ENCODE results near the gene GPLD1.
"Not testable (repeated sequence)": the region's sequence is repeated elsewhere in the genome, so short reads cannot be mapped to it uniquely, and the experiment has no call there.

Gene GPLD1

DNA sequence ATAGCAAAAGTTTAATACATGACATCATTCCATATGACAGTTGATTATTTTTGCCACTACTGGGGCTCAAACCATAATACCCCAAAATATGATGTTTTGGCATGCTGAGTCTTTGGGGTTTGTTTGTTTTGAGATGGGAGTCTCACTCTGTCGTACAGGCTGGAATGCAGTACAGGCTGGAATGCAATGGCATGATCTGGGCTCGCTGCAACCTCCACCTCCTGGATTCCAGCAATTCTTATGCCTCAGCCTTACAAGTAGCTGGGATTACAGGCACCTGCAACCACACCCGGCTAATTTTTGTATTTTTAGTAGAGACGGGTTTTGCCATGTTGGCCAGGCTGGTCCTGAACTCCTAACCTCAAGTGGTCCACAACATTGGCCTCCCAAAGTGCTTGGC is 87.9 kb downstream of the GPLD1 start:
- no peaks in the 10 kb centered on the region for H3K9me3 Mint-ChIP-seq
- H3K36me3 Mint-ChIP-seq (ENCODE audit: low read depth) = peaks cover 23% of the 10 kb centered on the region
- H3K27me3 Mint-ChIP-seq = peaks cover 17% of the 10 kb centered on the region
- intact Hi-C loops (cut with micrococcal nuclease) = no loop called here
- H3K4me3 Mint-ChIP-seq = no peak overlapping the region
- H3K4me1 Mint-ChIP-seq (ENCODE audit: low read depth) = peaks cover 16% of the 10 kb centered on the region
- H3K27ac Mint-ChIP-seq = no peak overlapping the region

DNA sequence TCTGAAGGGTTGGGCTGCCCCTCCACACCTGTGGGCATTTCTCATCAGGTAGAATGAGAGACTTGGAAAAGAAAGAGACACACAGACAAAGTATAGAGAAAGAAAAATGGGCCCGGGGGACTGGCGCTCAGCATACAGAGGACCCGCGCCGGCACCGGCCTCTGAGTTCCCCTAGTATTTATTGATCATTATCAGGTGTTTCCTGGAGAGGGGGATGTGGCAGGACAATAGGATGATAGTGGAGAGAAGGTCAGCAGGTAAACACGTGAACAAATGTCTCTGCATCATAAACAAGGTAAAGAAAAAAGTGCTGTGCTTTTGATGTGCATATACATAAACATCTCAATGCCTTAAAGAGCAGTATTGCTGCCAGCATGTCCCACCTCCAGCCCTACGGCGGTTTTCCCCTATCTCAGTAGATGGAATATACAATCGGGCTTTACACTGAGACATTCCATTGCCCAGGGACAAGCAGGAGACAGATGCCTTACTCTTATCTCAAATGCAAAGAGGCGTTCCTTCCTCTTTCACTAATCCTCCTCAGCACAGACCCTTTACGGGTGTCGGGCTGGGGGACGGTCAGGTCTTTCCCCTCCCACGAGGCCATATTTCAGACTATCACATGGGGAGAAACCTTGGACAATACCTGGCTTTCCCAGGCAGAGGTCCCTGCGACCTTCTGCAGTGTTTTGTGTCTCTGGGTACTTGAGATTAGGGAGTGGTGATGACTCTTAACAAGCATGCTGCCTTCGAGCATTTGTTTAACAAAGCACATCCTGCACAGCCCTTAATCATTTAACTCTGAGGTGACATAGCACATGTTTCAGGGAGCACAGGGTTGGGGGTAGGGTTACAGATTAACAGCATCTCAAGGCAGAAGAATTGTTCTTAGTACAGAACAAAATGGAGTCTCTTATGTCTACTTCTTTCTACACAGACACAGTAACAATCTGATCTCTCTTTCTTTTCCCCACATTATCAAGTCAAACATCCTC is 89.0 kb downstream of the GPLD1 start:
- intact Hi-C loops (cut with micrococcal nuclease); H3K27ac Mint-ChIP-seq; H3K9me3 Mint-ChIP-seq; H3K4me3 Mint-ChIP-seq: not testable (repeated sequence)
- peaks cover 18% of the 10 kb centered on the region for H3K4me1 Mint-ChIP-seq (ENCODE audit: low read depth)
- peaks cover 17% of the 10 kb centered on the region for H3K27me3 Mint-ChIP-seq
- H3K36me3 Mint-ChIP-seq (ENCODE audit: low read depth) = peaks cover 12% of the 10 kb centered on the region

DNA sequence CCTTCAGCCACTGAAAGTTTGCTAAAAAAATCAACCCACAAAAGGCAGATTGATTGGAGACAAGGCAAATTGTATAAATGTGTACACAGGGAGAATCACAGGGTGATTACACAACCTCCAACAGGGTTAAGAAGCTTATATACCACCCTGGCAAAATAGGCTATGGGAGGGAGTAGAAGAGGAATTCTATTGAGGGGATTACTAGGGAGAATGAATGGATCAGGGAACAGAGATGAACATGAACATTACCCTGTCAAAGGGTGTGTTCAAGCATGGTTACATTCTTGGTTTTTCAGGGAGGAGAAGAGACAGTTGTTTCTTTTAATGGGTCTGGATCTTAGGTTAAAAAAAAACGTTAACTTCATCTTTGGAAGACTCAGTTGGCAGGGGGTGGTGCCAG is 91.7 kb downstream of the GPLD1 start:
- Mint-ChIP-seq H3K9me3 (no peaks in the 10 kb centered on the region), H3K4me1 (ENCODE audit: low read depth) (peaks cover 21% of the 10 kb centered on the region), H3K4me3 (no peak overlapping the region), H3K36me3 (ENCODE audit: low read depth) (no peaks in the 10 kb centered on the region), H3K27me3 (peaks cover 17% of the 10 kb centered on the region), H3K27ac (no peak overlapping the region)
- intact Hi-C loops (cut with micrococcal nuclease) = no loop called here

DNA sequence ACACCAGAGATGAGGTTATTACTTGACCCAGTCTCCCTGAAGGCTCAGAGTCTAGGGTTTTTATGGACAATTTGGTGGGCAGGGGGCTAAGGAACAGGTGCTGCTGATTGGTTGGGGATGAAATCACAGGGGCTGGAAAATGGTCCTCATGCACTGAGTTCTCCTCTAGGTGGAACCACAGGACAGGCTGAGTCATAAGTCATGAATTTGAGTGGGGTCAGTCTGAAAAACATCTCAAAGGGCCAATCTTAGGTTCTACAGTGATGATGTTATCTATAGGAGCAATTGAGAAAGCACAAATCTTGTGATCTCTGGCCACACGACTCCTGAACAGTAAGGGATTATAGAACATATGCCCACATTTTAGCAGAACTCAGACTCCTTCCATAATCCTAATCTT is 92.6 kb downstream of the GPLD1 start:
- Mint-ChIP-seq H3K27me3 (peaks cover 17% of the 10 kb centered on the region), H3K4me1 (ENCODE audit: low read depth) (peaks cover 21% of the 10 kb centered on the region), H3K9me3 (no peaks in the 10 kb centered on the region), H3K4me3 (no peak overlapping the region), H3K36me3 (ENCODE audit: low read depth) (no peaks in the 10 kb centered on the region), H3K27ac (no peak overlapping the region)
- intact Hi-C loops (cut with micrococcal nuclease) = no loop called here

DNA sequence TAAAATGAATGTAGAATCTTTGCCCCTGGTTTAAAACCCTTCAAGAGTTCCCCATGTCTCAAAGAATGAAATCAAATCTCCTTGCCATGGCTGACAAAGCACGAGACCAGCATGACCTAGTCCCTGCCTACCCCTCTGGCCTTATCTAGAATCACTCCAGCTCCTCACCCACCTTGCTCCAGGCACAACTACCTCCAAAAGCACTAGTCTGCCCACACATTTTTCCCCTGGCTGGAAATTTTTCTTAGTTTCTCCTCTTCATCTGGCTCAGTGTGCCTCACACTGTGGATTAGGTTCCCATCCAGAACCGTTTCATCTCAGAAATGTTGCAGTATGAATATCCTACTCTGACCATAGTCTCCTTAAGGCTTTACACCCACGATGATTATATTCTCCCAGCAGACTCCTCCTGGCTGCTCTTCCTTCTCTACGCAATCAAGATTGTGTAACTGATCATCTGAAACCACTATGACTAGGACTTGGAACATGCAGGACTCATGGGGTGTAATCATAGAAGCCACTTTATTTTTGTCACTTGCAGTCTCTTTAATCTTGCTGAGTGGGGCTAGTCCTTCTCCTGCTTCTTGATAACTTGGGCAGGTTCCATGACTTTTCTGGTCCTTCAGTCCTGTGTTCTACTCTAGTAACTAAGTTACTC is 94.5 kb downstream of the GPLD1 start:
- Mint-ChIP-seq H3K9me3 (no peaks in the 10 kb centered on the region), H3K4me1 (ENCODE audit: low read depth) (peaks cover 13% of the 10 kb centered on the region), H3K27ac (peak overlapping the region; percentile 27), H3K4me3 (no peak overlapping the region), H3K27me3 (peaks cover 7% of the 10 kb centered on the region), H3K36me3 (ENCODE audit: low read depth) (no peaks in the 10 kb centered on the region)
- intact Hi-C loops (cut with micrococcal nuclease) = no loop called here

DNA sequence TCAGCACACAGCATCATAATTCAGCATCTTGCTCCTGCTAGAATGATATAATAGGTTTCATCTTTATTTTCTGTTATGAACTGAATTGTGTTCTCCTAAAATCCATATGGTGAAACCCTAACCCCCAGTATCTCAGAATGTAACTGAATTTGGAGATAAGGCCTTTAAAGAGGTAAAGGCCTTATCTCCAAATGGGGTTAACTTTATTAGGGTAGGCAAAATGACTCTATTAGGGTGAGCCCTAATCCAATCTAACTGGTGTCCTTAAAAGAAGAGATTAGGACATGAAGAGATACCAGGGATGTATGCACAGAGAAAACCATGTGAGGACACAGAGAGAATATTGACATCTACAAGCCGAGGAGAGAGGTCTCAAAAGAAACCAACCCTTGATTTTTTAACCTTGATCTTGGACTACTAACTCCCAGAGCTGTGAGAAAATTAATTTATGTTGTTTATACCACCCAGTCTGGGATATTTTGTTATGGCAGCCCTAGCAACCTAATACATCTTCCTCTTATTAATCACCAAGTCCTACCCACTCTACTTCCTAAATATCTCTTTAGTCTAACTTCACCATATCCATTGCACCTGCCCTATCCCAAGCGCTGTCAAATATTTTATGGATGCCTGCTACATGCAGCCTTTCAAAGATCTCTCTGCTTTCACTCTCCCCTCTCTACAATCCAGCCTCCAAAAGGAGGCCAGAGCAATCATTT is 95.2 kb downstream of the GPLD1 start:
- H3K4me3 Mint-ChIP-seq = no peak overlapping the region
- H3K9me3 Mint-ChIP-seq = no peaks in the 10 kb centered on the region
- no peaks in the 10 kb centered on the region for H3K36me3 Mint-ChIP-seq (ENCODE audit: low read depth)
- peaks cover 2% of the 10 kb centered on the region for H3K27me3 Mint-ChIP-seq
- H3K27ac Mint-ChIP-seq = peak overlapping the region; percentile 27
- intact Hi-C loops (cut with micrococcal nuclease) = no loop called here
- H3K4me1 Mint-ChIP-seq (ENCODE audit: low read depth) = peaks cover 13% of the 10 kb centered on the region

DNA sequence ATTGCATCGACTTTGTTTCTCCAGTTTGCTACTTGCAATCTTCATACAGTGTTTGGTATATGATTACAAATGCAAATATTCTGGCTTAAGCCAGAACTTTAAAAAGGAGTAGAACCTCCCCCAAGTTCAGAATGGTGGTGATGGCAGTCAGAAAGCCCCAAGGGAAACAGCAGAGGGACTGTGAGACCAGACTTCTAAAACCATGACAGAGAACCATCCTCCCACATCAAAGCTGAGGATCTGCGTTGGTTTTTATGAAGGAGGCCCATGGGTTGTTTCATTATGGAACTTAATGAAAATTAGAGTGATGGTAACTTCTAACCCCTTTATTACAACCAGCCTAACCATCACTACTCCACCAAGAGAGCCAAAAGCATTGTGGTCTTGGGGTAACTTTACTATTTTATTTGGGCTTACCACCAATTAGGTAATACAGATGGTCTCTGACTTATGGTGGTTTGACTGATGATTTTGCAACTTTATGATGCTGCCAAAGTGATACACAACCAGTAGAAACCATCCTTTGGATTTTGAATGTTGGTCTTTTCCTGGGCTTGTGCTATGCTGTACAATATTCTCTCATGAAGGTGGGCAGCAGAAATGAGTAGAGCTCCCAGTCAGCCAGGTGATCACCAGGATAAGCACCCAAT is 97.5 kb downstream of the GPLD1 start:
- no peak overlapping the region for H3K4me3 Mint-ChIP-seq
- no peaks in the 10 kb centered on the region for H3K9me3 Mint-ChIP-seq
- peaks cover 13% of the 10 kb centered on the region for H3K4me1 Mint-ChIP-seq (ENCODE audit: low read depth)
- H3K27ac Mint-ChIP-seq = no peak overlapping the region
- no peaks in the 10 kb centered on the region for H3K36me3 Mint-ChIP-seq (ENCODE audit: low read depth)
- intact Hi-C loops (cut with micrococcal nuclease) = no loop called here
- H3K27me3 Mint-ChIP-seq = no peaks in the 10 kb centered on the region

DNA sequence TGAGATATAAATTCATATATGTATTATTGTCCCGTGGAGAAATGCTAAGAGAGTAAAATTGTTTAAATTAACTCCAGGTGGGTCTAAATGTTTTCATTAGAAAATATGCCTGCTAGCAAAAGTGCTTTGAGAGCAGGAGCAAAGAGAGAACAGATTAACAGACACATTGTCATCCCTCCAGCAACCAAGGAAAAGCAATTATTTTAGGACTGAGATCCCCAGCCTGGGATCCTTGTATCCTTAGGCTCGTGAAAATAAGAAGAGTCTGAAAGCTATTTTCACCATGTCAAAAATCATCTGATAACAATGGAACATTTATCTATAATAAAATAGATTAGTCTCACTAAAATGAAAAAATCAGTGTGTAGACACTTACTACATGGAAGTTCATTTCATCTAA is 98.2 kb downstream of the GPLD1 start:
- no peaks in the 10 kb centered on the region for H3K36me3 Mint-ChIP-seq (ENCODE audit: low read depth)
- no peaks in the 10 kb centered on the region for H3K9me3 Mint-ChIP-seq
- no peak overlapping the region for H3K4me3 Mint-ChIP-seq
- peaks cover 13% of the 10 kb centered on the region for H3K4me1 Mint-ChIP-seq (ENCODE audit: low read depth)
- H3K27ac Mint-ChIP-seq = no peak overlapping the region
- intact Hi-C loops (cut with micrococcal nuclease) = no loop called here
- no peaks in the 10 kb centered on the region for H3K27me3 Mint-ChIP-seq

DNA sequence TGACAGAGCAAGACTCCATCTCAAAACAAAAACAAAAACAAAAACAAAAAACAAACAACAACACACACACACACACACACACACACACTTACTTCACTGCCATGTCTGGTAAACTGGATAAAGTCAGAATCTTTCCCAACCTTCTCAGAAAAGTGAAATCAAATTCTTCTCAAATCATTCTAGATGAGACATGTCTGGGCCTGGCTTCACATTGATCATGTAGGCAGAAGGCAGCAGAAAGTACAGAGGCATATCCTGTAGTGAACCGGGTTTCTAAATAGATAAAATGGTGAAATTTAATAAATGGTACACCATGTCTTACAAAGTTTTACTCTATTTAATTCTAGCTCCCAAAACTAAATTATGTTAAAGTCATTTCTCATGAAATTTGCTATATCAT is 101.6 kb downstream of the GPLD1 start:
- Mint-ChIP-seq H3K4me3 (no peak overlapping the region), H3K36me3 (ENCODE audit: low read depth) (no peaks in the 10 kb centered on the region), H3K9me3 (no peaks in the 10 kb centered on the region), H3K27ac (no peak overlapping the region), H3K27me3 (no peaks in the 10 kb centered on the region), H3K4me1 (ENCODE audit: low read depth) (no peaks in the 10 kb centered on the region)
- intact Hi-C loops (cut with micrococcal nuclease) = loop anchor here (10.0 kb wide), 1 partner anchor 103 kb away; no protein-coding TSS in a partner anchor

DNA sequence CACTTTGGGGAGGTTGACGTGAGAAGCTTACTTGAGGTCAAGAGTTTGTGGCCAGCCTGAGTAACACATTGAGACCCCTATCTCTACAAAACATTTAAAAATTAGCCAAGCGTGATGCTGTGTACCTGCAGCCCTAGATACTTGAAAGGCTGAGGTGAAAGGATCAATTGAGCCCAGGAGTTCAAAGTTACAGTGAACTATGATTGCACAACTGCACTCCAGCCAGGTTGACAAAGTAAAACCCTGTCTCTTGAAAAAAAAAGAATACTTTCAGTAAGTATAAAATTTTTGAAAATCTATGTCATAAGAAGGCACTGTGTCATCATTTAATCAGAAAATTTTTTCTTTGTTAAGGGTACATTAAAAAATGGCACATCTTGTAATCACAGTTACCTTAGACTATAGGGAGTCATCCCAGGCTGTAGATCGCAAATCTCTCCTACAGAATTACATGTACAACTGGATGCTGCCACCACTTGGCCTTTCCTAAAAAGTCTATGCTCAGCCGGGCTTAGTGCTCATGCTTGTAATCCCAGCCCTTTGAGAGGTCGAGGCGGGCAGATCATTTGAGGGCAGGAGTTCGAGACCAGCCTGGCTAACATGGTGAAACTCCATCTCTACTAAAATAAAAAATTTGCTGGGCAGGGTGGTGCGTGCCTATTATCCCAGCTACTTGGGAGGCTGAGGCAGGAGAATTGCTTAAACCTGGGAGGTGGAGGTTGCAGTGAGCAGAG is 103.7 kb downstream of the GPLD1 start:
- intact Hi-C loops (cut with micrococcal nuclease) = loop anchor here (10.0 kb wide), 1 partner anchor 101 kb away; no protein-coding TSS in a partner anchor
- H3K36me3 Mint-ChIP-seq (ENCODE audit: low read depth) = no peaks in the 10 kb centered on the region
- H3K27me3 Mint-ChIP-seq = no peaks in the 10 kb centered on the region
- H3K4me3 Mint-ChIP-seq = no peak overlapping the region
- no peaks in the 10 kb centered on the region for H3K9me3 Mint-ChIP-seq
- H3K4me1 Mint-ChIP-seq (ENCODE audit: low read depth) = no peaks in the 10 kb centered on the region
- H3K27ac Mint-ChIP-seq = no peak overlapping the region

DNA sequence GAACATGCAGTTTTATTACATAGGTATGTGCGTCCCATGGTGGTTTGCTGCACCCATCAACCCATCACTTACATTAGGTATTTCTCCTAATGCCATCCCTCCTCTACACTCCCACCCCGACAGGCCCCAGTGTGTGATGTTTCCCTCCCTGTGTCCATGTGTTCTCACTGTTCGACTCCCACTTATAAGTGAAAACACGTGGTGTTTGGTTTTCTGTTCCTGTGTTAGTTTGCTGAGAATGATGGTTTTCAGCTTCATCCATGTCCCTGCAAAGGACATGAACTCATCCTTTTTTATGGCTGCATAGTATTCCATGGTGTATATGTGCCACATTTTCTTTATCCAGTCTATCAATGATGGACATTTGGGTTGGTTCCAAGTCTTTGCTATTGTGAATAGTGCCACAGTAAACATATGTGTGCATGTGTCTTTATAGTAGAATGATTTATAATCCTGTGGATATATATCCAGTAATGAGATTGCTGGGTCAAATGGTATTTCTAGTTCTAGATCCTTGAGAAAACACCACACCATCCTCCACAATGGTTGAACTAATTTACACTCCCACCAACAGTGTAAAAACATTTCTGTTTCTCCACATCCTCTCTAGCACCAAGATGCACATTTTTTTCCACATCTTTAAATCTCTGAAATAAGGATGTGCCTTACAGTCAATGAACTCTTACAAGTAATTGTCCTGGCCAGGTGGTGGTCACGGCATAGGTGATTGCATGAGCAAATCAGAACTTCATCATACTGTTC is 104.8 kb downstream of the GPLD1 start:
- intact Hi-C loops (cut with micrococcal nuclease) = loop anchor here (10.0 kb wide), 1 partner anchor 100 kb away; no protein-coding TSS in a partner anchor
- not testable (repeated sequence) for H3K4me1 Mint-ChIP-seq (ENCODE audit: low read depth); H3K4me3 Mint-ChIP-seq

DNA sequence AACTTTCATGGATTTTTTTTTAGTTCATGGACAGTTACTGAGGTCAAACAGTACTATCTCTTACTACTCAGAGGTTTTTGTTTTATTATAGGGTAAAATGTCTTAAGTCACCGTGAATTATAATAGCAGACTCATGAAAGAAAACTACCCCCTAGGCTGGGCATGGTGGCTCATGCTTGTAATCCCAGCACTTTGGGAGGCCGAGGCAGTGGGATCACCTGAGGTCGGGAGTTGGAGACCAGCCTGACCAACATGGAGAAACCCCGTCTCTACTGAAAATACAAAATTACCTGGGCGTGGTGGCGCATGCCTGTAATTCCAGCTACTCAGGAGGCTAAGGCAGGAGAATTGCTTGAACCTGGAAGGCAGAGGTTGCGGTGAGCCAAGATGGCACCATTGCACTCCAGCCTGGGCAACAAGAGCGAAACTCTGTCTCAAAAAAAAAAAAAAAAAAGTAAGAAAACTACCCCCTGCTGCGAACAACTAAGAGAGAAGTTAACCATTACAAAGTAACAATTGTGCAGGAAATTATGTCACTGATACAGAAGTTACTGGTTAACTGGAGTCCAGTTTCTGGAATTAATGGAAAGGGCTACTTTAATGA is 106.4 kb downstream of the GPLD1 start:
- not testable (repeated sequence) for H3K36me3 Mint-ChIP-seq (ENCODE audit: low read depth); H3K4me3 Mint-ChIP-seq; H3K9me3 Mint-ChIP-seq; H3K4me1 Mint-ChIP-seq (ENCODE audit: low read depth); H3K27me3 Mint-ChIP-seq; H3K27ac Mint-ChIP-seq
- intact Hi-C loops (cut with micrococcal nuclease) = loop anchor here (10.0 kb wide), 1 partner anchor 98 kb away; no protein-coding TSS in a partner anchor

More for the DNA sequence above, 104.8 kb downstream of the GPLD1 start:
- H3K27me3 Mint-ChIP-seq; H3K9me3 Mint-ChIP-seq; H3K27ac Mint-ChIP-seq; H3K36me3 Mint-ChIP-seq (ENCODE audit: low read depth): not testable (repeated sequence)
